ENCODE data around the gene CYYR1.

DNA sequence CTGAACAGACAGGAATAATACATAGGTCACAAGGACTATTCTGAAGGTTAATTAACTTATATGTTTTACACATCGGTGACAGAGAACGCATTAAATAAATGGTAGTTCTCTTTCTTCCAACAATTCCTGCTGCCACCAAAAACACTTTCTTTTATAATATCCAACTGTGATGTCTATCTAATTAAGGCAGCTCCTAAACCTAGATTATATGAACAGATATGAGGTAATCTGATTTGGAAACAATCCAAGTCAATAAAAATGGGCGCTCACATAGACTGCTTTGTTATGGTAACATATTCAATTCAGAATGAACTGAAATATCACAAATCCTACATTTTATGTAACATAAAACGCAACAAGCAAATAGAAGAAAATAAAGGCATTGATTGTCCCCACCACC, 16.0 kb downstream of the CYYR1 start:
- TF ChIP-seq, protein P1, sequence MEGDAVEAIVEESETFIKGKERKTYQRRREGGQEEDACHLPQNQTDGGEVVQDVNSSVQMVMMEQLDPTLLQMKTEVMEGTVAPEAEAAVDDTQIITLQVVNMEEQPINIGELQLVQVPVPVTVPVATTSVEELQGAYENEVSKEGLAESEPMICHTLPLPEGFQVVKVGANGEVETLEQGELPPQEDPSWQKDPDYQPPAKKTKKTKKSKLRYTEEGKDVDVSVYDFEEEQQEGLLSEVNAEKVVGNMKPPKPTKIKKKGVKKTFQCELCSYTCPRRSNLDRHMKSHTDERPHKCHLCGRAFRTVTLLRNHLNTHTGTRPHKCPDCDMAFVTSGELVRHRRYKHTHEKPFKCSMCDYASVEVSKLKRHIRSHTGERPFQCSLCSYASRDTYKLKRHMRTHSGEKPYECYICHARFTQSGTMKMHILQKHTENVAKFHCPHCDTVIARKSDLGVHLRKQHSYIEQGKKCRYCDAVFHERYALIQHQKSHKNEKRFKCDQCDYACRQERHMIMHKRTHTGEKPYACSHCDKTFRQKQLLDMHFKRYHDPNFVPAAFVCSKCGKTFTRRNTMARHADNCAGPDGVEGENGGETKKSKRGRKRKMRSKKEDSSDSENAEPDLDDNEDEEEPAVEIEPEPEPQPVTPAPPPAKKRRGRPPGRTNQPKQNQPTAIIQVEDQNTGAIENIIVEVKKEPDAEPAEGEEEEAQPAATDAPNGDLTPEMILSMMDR (tag by site-specific recombination; IDR thresholded peaks at IDR 0.05) = no peak
- no peak for TF ChIP-seq ZNF274 (IDR thresholded peaks at IDR 0.05; ENCODE audit: low read length)
- TF ChIP-seq ZNF274 (tag by site-specific recombination; IDR thresholded peaks at IDR 0.05; ENCODE audit: borderline replicate concordance) = no peak
- no peak for TF ChIP-seq ZNF221 (tag by site-specific recombination; IDR thresholded peaks at IDR 0.05; ENCODE audit: borderline replicate concordance)
- no peak for TF ChIP-seq REPIN1 (tag by site-specific recombination; IDR thresholded peaks at IDR 0.05; ENCODE audit: low read depth)
- TF ChIP-seq, protein P2, sequence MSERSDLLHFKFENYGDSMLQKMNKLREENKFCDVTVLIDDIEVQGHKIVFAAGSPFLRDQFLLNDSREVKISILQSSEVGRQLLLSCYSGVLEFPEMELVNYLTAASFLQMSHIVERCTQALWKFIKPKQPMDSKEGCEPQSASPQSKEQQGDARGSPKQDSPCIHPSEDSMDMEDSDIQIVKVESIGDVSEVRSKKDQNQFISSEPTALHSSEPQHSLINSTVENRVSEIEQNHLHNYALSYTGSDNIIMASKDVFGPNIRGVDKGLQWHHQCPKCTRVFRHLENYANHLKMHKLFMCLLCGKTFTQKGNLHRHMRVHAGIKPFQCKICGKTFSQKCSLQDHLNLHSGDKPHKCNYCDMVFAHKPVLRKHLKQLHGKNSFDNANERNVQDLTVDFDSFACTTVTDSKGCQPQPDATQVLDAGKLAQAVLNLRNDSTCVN (tag by site-specific recombination; optimal IDR thresholded peaks at IDR 0.05) = no peak
- TF ChIP-seq, protein P3, sequence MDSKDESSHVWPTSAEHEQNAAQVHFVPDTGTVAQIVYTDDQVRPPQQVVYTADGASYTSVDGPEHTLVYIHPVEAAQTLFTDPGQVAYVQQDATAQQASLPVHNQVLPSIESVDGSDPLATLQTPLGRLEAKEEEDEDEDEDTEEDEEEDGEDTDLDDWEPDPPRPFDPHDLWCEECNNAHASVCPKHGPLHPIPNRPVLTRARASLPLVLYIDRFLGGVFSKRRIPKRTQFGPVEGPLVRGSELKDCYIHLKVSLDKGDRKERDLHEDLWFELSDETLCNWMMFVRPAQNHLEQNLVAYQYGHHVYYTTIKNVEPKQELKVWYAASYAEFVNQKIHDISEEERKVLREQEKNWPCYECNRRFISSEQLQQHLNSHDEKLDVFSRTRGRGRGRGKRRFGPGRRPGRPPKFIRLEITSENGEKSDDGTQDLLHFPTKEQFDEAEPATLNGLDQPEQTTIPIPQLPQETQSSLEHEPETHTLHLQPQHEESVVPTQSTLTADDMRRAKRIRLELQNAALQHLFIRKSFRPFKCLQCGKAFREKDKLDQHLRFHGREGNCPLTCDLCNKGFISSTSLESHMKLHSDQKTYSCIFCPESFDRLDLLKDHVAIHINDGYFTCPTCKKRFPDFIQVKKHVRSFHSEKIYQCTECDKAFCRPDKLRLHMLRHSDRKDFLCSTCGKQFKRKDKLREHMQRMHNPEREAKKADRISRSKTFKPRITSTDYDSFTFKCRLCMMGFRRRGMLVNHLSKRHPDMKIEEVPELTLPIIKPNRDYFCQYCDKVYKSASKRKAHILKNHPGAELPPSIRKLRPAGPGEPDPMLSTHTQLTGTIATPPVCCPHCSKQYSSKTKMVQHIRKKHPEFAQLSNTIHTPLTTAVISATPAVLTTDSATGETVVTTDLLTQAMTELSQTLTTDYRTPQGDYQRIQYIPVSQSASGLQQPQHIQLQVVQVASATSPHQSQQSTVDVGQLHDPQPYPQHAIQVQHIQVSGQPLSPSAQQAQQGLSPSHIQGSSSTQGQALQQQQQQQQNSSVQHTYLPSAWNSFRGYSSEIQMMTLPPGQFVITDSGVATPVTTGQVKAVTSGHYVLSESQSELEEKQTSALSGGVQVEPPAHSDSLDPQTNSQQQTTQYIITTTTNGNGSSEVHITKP (tag by site-specific recombination; IDR thresholded peaks at IDR 0.05) = no peak
- no peak for TF ChIP-seq ZNF544 (tag by site-specific recombination; IDR thresholded peaks at IDR 0.05)
- TF ChIP-seq TCF7L2 (IDR thresholded peaks at IDR 0.05; ENCODE audit: borderline replicate concordance, low read depth, low read length) = no peak
